OCI-LY1 (cell line): ENCODE data around the gene FOXF1.

Experiments
- CTCF ChIP-seq: fragments of 200-600 bp; sonication (generic), shearing (Covaris generic); IDR thresholded peaks from 2 replicates; pipeline ENCODE4 v1.5.1; 2017; ENCODE audit warnings: mild to moderate bottlenecking, antibody characterized with exemption, low read length, moderate library complexity, mixed read lengths
- EZH2 ChIP-seq: fragments of 200-600 bp; sonication (generic), shearing (Covaris generic); IDR thresholded peaks from 2 replicates; pipeline ENCODE4 v1.8.0; 2017; ENCODE audit warnings: borderline replicate concordance, mixed run types, mild to moderate bottlenecking, antibody characterized with exemption, low read length, moderate library complexity, mixed read lengths

- TF ChIP-seq CTCF (no peak), EZH2 (no peak)
Observed at GRCh38 chr16:86498671-86499439, 11.5 kb upstream of the FOXF1 start.
